ENCODE measurements around the gene SGCE.

Gene SGCE

GRCh38 chr7:94630855-94631254 lies 25.1 kb downstream of the SGCE start:
- DNase-seq (ENCODE audit: extremely low read depth in 1 of 2, low read depth in 1 of 2), result no peak

GRCh38 chr7:94623820-94624219 lies 32.1 kb downstream of the SGCE start:
- no peak for DNase-seq (ENCODE audit: extremely low read depth in 1 of 2, low read depth in 1 of 2)

GRCh38 chr7:94621120-94621519 lies 34.8 kb downstream of the SGCE start:
- no peak for DNase-seq (ENCODE audit: extremely low read depth in 1 of 2, low read depth in 1 of 2)

- peak; percentile 33 to 50 for DNase-seq (ENCODE audit: extremely low read depth in 1 of 2, low read depth in 1 of 2)
These were observed 35.2 kb downstream of the SGCE start for GRCh38 chr7:94620703-94621118.

- DNase-seq (ENCODE audit: extremely low read depth in 1 of 2, low read depth in 1 of 2), result no peak
These were observed 37.8 kb downstream of the SGCE start for GRCh38 chr7:94618126-94618525.

- DNase-seq (ENCODE audit: extremely low read depth in 1 of 2, low read depth in 1 of 2), result no peak
These were observed 39.1 kb downstream of the SGCE start for GRCh38 chr7:94616855-94617254.

- DNase-seq (ENCODE audit: extremely low read depth in 1 of 2, low read depth in 1 of 2), result no peak
These were observed 40.3 kb downstream of the SGCE start for GRCh38 chr7:94615666-94616065.

GRCh38 chr7:94612661-94613060 lies 43.3 kb downstream of the SGCE start:
- DNase-seq (ENCODE audit: extremely low read depth in 1 of 2, low read depth in 1 of 2), result no peak

GRCh38 chr7:94612253-94612652 lies 43.7 kb downstream of the SGCE start:
- DNase-seq (ENCODE audit: extremely low read depth in 1 of 2, low read depth in 1 of 2), result no peak

- DNase-seq (ENCODE audit: extremely low read depth in 1 of 2, low read depth in 1 of 2), result no peak
These were observed 46.4 kb downstream of the SGCE start for GRCh38 chr7:94609561-94609960.

- DNase-seq (ENCODE audit: extremely low read depth in 1 of 2, low read depth in 1 of 2), result no peak
These were observed 50.9 kb downstream of the SGCE start for GRCh38 chr7:94605031-94605430.

- DNase-seq (ENCODE audit: extremely low read depth in 1 of 2, low read depth in 1 of 2), result no peak
These were observed 53.8 kb downstream of the SGCE start for GRCh38 chr7:94602181-94602580.

- no peak for DNase-seq (ENCODE audit: extremely low read depth in 1 of 2, low read depth in 1 of 2)
These were observed 55.7 kb downstream of the SGCE start for GRCh38 chr7:94600267-94600666.

GRCh38 chr7:94595717-94596116 lies 60.2 kb downstream of the SGCE start:
- DNase-seq (ENCODE audit: extremely low read depth in 1 of 2, low read depth in 1 of 2), result no peak

- DNase-seq (ENCODE audit: extremely low read depth in 1 of 2, low read depth in 1 of 2), result no peak
These were observed 61.1 kb downstream of the SGCE start for GRCh38 chr7:94594882-94595281.

- no peak for DNase-seq (ENCODE audit: extremely low read depth in 1 of 2, low read depth in 1 of 2)
These were observed 64.8 kb downstream of the SGCE start for GRCh38 chr7:94591176-94591575.

GRCh38 chr7:94590526-94591162 lies 65.3 kb downstream of the SGCE start:
- DNase-seq (ENCODE audit: extremely low read depth in 1 of 2, low read depth in 1 of 2), result no peak

- no peak for DNase-seq (ENCODE audit: extremely low read depth in 1 of 2, low read depth in 1 of 2)
These were observed 67.9 kb downstream of the SGCE start for GRCh38 chr7:94588075-94588474.

GRCh38 chr7:94584113-94584512 lies 71.8 kb downstream of the SGCE start:
- DNase-seq (ENCODE audit: extremely low read depth in 1 of 2, low read depth in 1 of 2), result no peak

GRCh38 chr7:94580601-94581000 lies 75.3 kb downstream of the SGCE start:
- no peak for DNase-seq (ENCODE audit: extremely low read depth in 1 of 2, low read depth in 1 of 2)

GRCh38 chr7:94579470-94579869 lies 76.5 kb downstream of the SGCE start:
- DNase-seq (ENCODE audit: extremely low read depth in 1 of 2, low read depth in 1 of 2), result no peak

GRCh38 chr7:94578614-94579013 lies 77.3 kb downstream of the SGCE start:
- DNase-seq (ENCODE audit: extremely low read depth in 1 of 2, low read depth in 1 of 2), result no peak

- DNase-seq (ENCODE audit: extremely low read depth in 1 of 2, low read depth in 1 of 2), result no peak
These were observed 78.6 kb downstream of the SGCE start for GRCh38 chr7:94577357-94577756.

All from stimulated activated CD8-positive, alpha-beta memory T cell treated with anti-CD3 and anti-CD28 coated beads, Interleukin-7, amount 100 ng/mL, for 48 hours (primary cell).